Suprapubic skin (tissue), 4 donors: ENCODE data around the gene CD244. TPM values are rescaled to one million over a fixed set of nuclear protein-coding genes. Genes with fewer than 3 reads are reported as not detected.

Source experiments
- DNase-seq, 2 donors: peaks; one replicate each; pipeline ENCODE4 v3.0.0-alpha.2; 2019; ENCODE audit warnings: low spot score in 2 of 2
- H3K27ac ChIP-seq: fragments of 200-600 bp; sonication (generic); one replicate; pipeline ENCODE4 v1.5.1; 2019
- H3K27me3 ChIP-seq: fragments of 200-600 bp; sonication (generic); one replicate; pipeline ENCODE4 v1.5.1; 2019
- H3K36me3 ChIP-seq: fragments of 200-600 bp; sonication (generic); one replicate; pipeline ENCODE4 v1.5.1; 2019
- H3K4me1 ChIP-seq: fragments of 200-600 bp; sonication (generic); one replicate; pipeline ENCODE4 v1.5.1; 2019
- H3K4me3 ChIP-seq: fragments of 200-600 bp; sonication (generic); one replicate; pipeline ENCODE4 v1.5.1; 2019; ENCODE audit warnings: mild to moderate bottlenecking
- H3K9me3 ChIP-seq: fragments of 200-600 bp; sonication (generic); one replicate; pipeline ENCODE4 v1.5.1; 2019
- CTCF ChIP-seq, 2 donors: fragments of 200-600 bp in 1 of 2; fragments of 450-650 bp in 1 of 2; sonication (generic) in 1 of 2; IDR thresholded peaks; one replicate each; pipeline ENCODE4 v1.5.1; 2016 to 2019; ENCODE audit warnings: antibody characterized with exemption in 2 of 2, mild to moderate bottlenecking in 1 of 2, moderate library complexity in 1 of 2
- EP300 ChIP-seq: sonication (generic); formaldehyde crosslinking; IDR thresholded peaks from one replicate; pipeline ENCODE4 v1.6.1; 2017; ENCODE audit warnings: antibody characterized with exemption
- POLR2A ChIP-seq, 2 donors: fragments of 450-650 bp; IDR thresholded peaks; one replicate each; pipeline ENCODE4 v1.6.1; 2017; ENCODE audit warnings: antibody characterized with exemption in 2 of 2, mild to moderate bottlenecking in 2 of 2, moderate library complexity in 2 of 2
- POLR2AphosphoS5 ChIP-seq, 3 donors: sonication (generic); formaldehyde crosslinking; IDR thresholded peaks; one replicate each; pipeline ENCODE4 v1.6.1; 2017; ENCODE audit warnings: antibody characterized with exemption in 3 of 3
- WGBS: methylation state at CpG from one replicate; pipeline ENCODE4 v1.1.5; 2018; 5-methylcytosine and 5-hydroxymethylcytosine counted together
- total RNA-seq, 4 donors: library from RNA; depleted of rRNA; stranded (reverse); fragments of >200 nt; gene quantifications; one replicate each; pipeline ENCODE4 v1.1.0, GENCODE V29; 2016

The CD244 gene
- total RNA-seq, 4 donors from 2014 or later = 0.49 to 0.68 TPM; not detected in 2

GRCh38 chr1:160808289-160808688, 54.4 kb downstream of the CD244 start:
- TF ChIP-seq POLR2AphosphoS5 (IDR thresholded peaks at IDR 0.05) = no peak
- no peak for TF ChIP-seq CTCF (IDR thresholded peaks at IDR 0.05)
- no peak for TF ChIP-seq POLR2A (IDR thresholded peaks at IDR 0.05)
- TF ChIP-seq EP300 = no peak
- no peaks in the 10 kb centered on the region for H3K27me3 ChIP-seq
- H3K4me3 ChIP-seq = no peak overlapping the region
- DNase-seq = no peak
- H3K36me3 ChIP-seq = no peaks in the 10 kb centered on the region
- peaks cover 16% of the 10 kb centered on the region for H3K9me3 ChIP-seq
- WGBS = 96% methylated on average over 3 of the region's 3 CpGs
- no peaks in the 10 kb centered on the region for H3K4me1 ChIP-seq
- H3K27ac ChIP-seq = no peak overlapping the region

GRCh38 chr1:160807738-160808137, 54.9 kb downstream of the CD244 start:
- Histone ChIP-seq H3K9me3 (peaks cover 16% of the 10 kb centered on the region), H3K27me3 (no peaks in the 10 kb centered on the region), H3K36me3 (no peaks in the 10 kb centered on the region), H3K4me3 (no peak overlapping the region), H3K4me1 (no peaks in the 10 kb centered on the region), H3K27ac (no peak overlapping the region)
- DNase-seq = no peak
- TF ChIP-seq POLR2AphosphoS5 (IDR thresholded peaks at IDR 0.05) = no peak
- TF ChIP-seq POLR2A (IDR thresholded peaks at IDR 0.05) = no peak
- no peak for TF ChIP-seq EP300
- no peak for TF ChIP-seq CTCF (IDR thresholded peaks at IDR 0.05)
- 100% methylated on average over 1 of the region's 2 CpGs for WGBS

GRCh38 chr1:160807247-160807646, 55.4 kb downstream of the CD244 start:
- H3K9me3 ChIP-seq = peaks cover 16% of the 10 kb centered on the region
- TF ChIP-seq EP300 = no peak
- TF ChIP-seq POLR2AphosphoS5 (IDR thresholded peaks at IDR 0.05) = no peak
- TF ChIP-seq CTCF (IDR thresholded peaks at IDR 0.05) = no peak
- H3K4me3 ChIP-seq = no peak overlapping the region
- 100% methylated on average over 1 of the region's 3 CpGs for WGBS
- H3K27ac ChIP-seq = no peak overlapping the region
- no peaks in the 10 kb centered on the region for H3K4me1 ChIP-seq
- no peaks in the 10 kb centered on the region for H3K36me3 ChIP-seq
- no peak for DNase-seq
- no peaks in the 10 kb centered on the region for H3K27me3 ChIP-seq

GRCh38 chr1:160806784-160807183, 55.9 kb downstream of the CD244 start:
- H3K9me3 ChIP-seq = peaks cover 16% of the 10 kb centered on the region
- no peaks in the 10 kb centered on the region for H3K4me1 ChIP-seq
- H3K27me3 ChIP-seq = no peaks in the 10 kb centered on the region
- H3K4me3 ChIP-seq = no peak overlapping the region
- H3K36me3 ChIP-seq = no peaks in the 10 kb centered on the region
- no peak for TF ChIP-seq EP300
- TF ChIP-seq POLR2A (IDR thresholded peaks at IDR 0.05) = no peak
- no peak for TF ChIP-seq POLR2AphosphoS5 (IDR thresholded peaks at IDR 0.05)
- TF ChIP-seq CTCF (IDR thresholded peaks at IDR 0.05) = no peak
- DNase-seq = no peak
- H3K27ac ChIP-seq = no peak overlapping the region

- 72% methylated on average over 1 of the region's 1 CpG for WGBS
Observed at GRCh38 chr1:160806109-160806665, 56.5 kb downstream of the CD244 start.

More at GRCh38 chr1:160806109-160806665, 56.5 kb downstream of the CD244 start:
- Histone ChIP-seq H3K27me3 (no peaks in the 10 kb centered on the region), H3K36me3 (no peaks in the 10 kb centered on the region), H3K9me3 (peaks cover 16% of the 10 kb centered on the region), H3K4me1 (no peaks in the 10 kb centered on the region), H3K4me3 (no peak overlapping the region), H3K27ac (no peak overlapping the region)
- TF ChIP-seq EP300 = no peak
- TF ChIP-seq CTCF (IDR thresholded peaks at IDR 0.05) = no peak
- TF ChIP-seq POLR2A (IDR thresholded peaks at IDR 0.05) = no peak
- TF ChIP-seq POLR2AphosphoS5 (IDR thresholded peaks at IDR 0.05) = no peak
- DNase-seq = no peak
